ENCODE data around the gene PRDX2.

DNA sequence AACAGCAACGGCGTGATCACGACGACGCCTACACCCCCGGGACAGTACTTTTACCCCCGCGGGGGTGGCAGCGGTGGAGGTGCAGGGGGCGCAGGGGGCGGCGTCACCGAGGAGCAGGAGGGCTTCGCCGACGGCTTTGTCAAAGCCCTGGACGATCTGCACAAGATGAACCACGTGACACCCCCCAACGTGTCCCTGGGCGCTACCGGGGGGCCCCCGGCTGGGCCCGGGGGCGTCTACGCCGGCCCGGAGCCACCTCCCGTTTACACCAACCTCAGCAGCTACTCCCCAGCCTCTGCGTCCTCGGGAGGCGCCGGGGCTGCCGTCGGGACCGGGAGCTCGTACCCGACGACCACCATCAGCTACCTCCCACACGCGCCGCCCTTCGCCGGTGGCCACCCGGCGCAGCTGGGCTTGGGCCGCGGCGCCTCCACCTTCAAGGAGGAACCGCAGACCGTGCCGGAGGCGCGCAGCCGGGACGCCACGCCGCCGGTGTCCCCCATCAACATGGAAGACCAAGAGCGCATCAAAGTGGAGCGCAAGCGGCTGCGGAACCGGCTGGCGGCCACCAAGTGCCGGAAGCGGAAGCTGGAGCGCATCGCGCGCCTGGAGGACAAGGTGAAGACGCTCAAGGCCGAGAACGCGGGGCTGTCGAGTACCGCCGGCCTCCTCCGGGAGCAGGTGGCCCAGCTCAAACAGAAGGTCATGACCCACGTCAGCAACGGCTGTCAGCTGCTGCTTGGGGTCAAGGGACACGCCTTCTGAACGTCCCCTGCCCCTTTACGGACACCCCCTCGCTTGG lies 9.3 kb downstream of the PRDX2 start:
- TF ChIP-seq SMC3 (conservative IDR thresholded peaks at IDR 0.05; ENCODE audit: poor library complexity) (no peak), EP300 (conservative IDR thresholded peaks at IDR 0.05; ENCODE audit: poor library complexity, severe bottlenecking) (no peak)
- TF ChIP-seq, protein P1, sequence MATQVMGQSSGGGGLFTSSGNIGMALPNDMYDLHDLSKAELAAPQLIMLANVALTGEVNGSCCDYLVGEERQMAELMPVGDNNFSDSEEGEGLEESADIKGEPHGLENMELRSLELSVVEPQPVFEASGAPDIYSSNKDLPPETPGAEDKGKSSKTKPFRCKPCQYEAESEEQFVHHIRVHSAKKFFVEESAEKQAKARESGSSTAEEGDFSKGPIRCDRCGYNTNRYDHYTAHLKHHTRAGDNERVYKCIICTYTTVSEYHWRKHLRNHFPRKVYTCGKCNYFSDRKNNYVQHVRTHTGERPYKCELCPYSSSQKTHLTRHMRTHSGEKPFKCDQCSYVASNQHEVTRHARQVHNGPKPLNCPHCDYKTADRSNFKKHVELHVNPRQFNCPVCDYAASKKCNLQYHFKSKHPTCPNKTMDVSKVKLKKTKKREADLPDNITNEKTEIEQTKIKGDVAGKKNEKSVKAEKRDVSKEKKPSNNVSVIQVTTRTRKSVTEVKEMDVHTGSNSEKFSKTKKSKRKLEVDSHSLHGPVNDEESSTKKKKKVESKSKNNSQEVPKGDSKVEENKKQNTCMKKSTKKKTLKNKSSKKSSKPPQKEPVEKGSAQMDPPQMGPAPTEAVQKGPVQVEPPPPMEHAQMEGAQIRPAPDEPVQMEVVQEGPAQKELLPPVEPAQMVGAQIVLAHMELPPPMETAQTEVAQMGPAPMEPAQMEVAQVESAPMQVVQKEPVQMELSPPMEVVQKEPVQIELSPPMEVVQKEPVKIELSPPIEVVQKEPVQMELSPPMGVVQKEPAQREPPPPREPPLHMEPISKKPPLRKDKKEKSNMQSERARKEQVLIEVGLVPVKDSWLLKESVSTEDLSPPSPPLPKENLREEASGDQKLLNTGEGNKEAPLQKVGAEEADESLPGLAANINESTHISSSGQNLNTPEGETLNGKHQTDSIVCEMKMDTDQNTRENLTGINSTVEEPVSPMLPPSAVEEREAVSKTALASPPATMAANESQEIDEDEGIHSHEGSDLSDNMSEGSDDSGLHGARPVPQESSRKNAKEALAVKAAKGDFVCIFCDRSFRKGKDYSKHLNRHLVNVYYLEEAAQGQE (IDR thresholded peaks at IDR 0.05; ENCODE audit: borderline replicate concordance), result no peak
